NT2/D1 (cell line): ENCODE measurements around the gene CREB5.
A peak's percentile ranks its signal among the peaks of the same experiment; 100 is the strongest.

Experiments used
- DNase-seq: peaks from one replicate; pipeline ENCODE4 v3.0.0-alpha.2; 2011; ENCODE audit warnings: low read depth, low spot score
- H3K27me3 ChIP-seq: 2 replicates; pipeline ENCODE4 v1.6.0; 2011; ENCODE audit warnings: mild to moderate bottlenecking; ENCODE audit not compliant: insufficient read length, insufficient read depth
- H3K36me3 ChIP-seq: 2 replicates; pipeline ENCODE4 v1.6.1; 2011; ENCODE audit warnings: mild to moderate bottlenecking, low read length, mixed read lengths; ENCODE audit not compliant: insufficient read depth, insufficient read length
- H3K4me1 ChIP-seq: 2 replicates; pipeline ENCODE4 v1.5.1; 2011; ENCODE audit not compliant: insufficient read depth, insufficient read length
- H3K4me3 ChIP-seq: 2 replicates; pipeline ENCODE4 v1.5.1; 2011; ENCODE audit warnings: low read depth; ENCODE audit not compliant: insufficient read length
- H3K9ac ChIP-seq: 2 replicates; pipeline ENCODE4 v1.6.0; 2011; ENCODE audit warnings: low read depth; ENCODE audit not compliant: insufficient read length
- H3K9me3 ChIP-seq: 2 replicates; pipeline ENCODE4 v1.5.1; 2011; ENCODE audit warnings: mild to moderate bottlenecking, low read length; ENCODE audit not compliant: insufficient read depth
- SUZ12 ChIP-seq: IDR thresholded peaks from 2 replicates; pipeline ENCODE4 v1.6.1; 2011; ENCODE audit not compliant: insufficient read length, insufficient read depth; ENCODE audit errors: extremely low read depth
- YY1 ChIP-seq: IDR thresholded peaks from 2 replicates; pipeline ENCODE4 v1.6.1; 2011; ENCODE audit not compliant: insufficient read length, insufficient read depth
- ZNF274 ChIP-seq: IDR thresholded peaks from 2 replicates; pipeline ENCODE4 v1.6.1; 2011; ENCODE audit warnings: mild to moderate bottlenecking, low read depth, low read length

The CREB5 gene, protein sequence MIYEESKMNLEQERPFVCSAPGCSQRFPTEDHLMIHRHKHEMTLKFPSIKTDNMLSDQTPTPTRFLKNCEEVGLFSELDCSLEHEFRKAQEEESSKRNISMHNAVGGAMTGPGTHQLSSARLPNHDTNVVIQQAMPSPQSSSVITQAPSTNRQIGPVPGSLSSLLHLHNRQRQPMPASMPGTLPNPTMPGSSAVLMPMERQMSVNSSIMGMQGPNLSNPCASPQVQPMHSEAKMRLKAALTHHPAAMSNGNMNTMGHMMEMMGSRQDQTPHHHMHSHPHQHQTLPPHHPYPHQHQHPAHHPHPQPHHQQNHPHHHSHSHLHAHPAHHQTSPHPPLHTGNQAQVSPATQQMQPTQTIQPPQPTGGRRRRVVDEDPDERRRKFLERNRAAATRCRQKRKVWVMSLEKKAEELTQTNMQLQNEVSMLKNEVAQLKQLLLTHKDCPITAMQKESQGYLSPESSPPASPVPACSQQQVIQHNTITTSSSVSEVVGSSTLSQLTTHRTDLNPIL

DNA sequence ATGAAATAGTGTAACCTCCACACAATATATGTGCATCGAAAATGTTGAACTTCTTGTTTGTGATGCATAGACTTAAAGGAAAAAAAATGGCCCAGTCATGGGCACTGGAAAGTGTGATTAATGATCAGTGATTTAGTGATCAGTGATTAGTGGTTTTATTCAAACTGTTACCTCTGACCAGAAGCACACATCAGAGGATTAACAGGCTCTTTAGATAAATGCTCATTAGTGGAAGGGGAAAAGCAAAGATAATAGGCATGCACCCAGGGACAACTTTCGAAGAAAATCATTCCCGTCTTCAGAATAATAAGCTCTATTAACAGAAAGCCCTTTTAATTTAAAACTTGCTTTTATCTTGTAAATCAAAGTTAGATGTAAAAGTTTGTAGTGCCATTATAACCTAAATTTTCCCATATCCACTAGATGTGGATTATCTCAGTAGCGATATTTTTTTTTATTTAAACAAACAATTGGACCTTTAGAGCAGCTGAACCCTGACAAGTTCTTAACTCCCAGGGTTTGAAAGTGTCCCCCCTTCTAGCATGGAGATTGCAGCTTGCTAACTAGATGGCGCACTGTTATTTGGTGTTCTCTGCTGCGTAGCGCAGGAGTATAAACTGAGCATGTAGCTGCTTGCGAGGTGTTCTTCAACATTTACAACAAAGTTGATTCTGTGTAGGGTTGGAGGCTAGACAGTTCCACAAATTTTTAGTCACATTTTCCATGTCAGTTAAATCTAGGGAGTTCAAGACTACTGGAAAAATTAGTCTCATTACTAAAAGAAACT, at the start of gene CREB5:
TSS of gene CREB5 (plus strand) at position 643 of the 787 bp plus-strand sequence. CDS start 397 bp downstream, outside the sequence.
- peak within 1 kb of the TSS; percentile 73 for H3K4me3 ChIP-seq
- no peaks in the 10 kb centered on the region for H3K9me3 ChIP-seq
- TF ChIP-seq SUZ12 (no peak), ZNF274 (no peak), YY1 (no peak)
- peaks cover 41% of the 10 kb centered on the region for H3K27me3 ChIP-seq
- DNase-seq: no peak
- no peaks in the 10 kb centered on the region for H3K36me3 ChIP-seq
- H3K9ac ChIP-seq: no peak within 1 kb of the TSS
- H3K4me1 ChIP-seq: no peaks in the 10 kb centered on the region

DNA sequence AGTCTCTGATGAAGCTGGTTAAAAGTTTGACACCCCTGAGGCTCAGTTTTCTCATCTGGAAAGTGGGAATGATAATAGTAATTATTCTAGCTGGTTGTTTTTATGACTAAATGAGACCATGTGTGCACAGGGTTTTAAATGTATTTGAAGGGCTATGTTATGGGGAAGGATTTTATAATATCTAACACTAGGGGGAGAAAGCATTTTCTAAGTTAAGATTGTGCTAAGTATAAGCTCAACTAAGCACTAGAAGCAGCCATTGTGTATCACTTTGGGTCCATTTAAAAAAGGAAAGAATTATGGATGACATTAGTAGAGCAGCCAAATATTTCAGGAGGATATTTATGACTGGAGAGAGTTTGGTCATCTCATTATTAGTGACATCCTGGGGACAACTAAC, 49.5 kb upstream of the CREB5 start:
- Histone ChIP-seq H3K36me3 (no peaks in the 10 kb centered on the region), H3K27me3 (no peaks in the 10 kb centered on the region), H3K9ac (no peak overlapping the region), H3K9me3 (peaks cover 18% of the 10 kb centered on the region; the same call in 1 of the 2 replicates), H3K4me1 (peaks cover 2% of the 10 kb centered on the region), H3K4me3 (no peak overlapping the region)
- TF ChIP-seq SUZ12 (no peak), YY1 (no peak), ZNF274 (no peak)
- DNase-seq: no peak

DNA sequence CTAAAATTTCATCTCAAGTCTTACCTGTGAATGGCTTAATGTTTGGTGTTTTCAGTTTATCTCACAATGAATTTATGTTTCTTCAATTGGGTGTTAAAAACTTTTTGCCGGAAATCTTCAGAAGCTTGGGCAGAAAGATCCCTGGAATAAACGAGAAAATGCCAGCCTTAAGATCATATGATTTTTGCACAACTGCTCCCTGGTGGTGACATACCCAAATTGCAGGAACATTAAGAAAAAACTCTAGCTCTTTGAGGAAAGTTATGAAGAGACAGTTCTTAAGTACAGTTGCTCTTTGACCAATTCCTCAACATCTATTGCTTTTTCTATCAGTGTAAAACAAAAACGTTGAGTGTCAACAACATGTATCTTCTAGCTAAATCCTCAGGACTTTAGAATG, 48.2 kb upstream of the CREB5 start:
- H3K36me3 ChIP-seq: no peaks in the 10 kb centered on the region
- no peak overlapping the region for H3K4me3 ChIP-seq
- DNase-seq: no peak
- no peaks in the 10 kb centered on the region for H3K27me3 ChIP-seq
- H3K9ac ChIP-seq: no peak overlapping the region
- TF ChIP-seq YY1 (no peak), ZNF274 (no peak), SUZ12 (no peak)
- peaks cover 18% of the 10 kb centered on the region; the same call in 1 of the 2 replicates for H3K9me3 ChIP-seq
- H3K4me1 ChIP-seq: no peaks in the 10 kb centered on the region

DNA sequence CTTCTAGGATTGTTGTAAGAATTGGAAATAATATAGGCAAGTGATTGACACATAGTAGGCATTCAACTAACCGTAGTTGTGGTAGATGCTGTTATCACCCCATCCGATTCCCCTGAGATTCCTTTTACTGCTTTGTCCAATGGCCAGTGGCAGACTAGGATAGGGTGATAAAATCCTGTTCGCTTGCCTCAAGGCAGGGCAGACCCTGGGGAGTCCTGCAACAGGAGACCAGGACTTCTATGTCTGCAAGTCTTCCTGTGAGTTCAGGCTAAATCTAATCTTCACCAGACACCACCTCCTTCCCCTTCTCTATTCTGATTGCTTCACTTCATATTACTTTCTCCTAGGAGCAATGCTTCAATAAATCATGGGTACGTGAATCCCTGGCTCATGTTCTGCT, 42.8 kb upstream of the CREB5 start:
- Histone ChIP-seq H3K4me3 (no peak overlapping the region), H3K36me3 (no peaks in the 10 kb centered on the region), H3K9ac (no peak overlapping the region), H3K9me3 (peaks cover 6% of the 10 kb centered on the region; the same call in 1 of the 2 replicates), H3K4me1 (no peaks in the 10 kb centered on the region), H3K27me3 (no peaks in the 10 kb centered on the region)
- no peak for TF ChIP-seq SUZ12
- TF ChIP-seq YY1: no peak
- TF ChIP-seq ZNF274: no peak
- DNase-seq: no peak

DNA sequence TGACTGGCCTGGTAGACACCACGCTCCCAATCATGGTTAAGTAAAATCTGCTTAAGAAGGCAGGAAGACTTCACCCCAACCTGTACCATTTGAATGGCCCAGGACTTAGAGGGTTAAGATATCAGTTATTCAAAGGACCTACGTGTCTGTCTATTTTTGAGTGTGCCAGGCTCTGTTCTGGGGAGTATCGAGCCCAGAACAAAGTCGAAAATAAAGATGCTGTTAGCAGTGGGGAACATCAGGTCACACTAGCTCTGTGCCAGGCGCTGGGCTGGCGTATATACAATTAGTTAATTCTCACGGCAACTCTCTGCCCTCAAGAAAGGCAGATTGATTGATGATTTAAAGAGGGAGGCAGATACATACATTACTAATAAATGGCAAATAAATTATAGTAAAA, 40.5 kb upstream of the CREB5 start:
- H3K9ac ChIP-seq: no peak overlapping the region
- no peaks in the 10 kb centered on the region for H3K9me3 ChIP-seq
- no peaks in the 10 kb centered on the region for H3K27me3 ChIP-seq
- TF ChIP-seq ZNF274 (no peak), YY1 (no peak), SUZ12 (no peak)
- no peak overlapping the region for H3K4me3 ChIP-seq
- DNase-seq: no peak
- no peaks in the 10 kb centered on the region for H3K4me1 ChIP-seq
- H3K36me3 ChIP-seq: no peaks in the 10 kb centered on the region

DNA sequence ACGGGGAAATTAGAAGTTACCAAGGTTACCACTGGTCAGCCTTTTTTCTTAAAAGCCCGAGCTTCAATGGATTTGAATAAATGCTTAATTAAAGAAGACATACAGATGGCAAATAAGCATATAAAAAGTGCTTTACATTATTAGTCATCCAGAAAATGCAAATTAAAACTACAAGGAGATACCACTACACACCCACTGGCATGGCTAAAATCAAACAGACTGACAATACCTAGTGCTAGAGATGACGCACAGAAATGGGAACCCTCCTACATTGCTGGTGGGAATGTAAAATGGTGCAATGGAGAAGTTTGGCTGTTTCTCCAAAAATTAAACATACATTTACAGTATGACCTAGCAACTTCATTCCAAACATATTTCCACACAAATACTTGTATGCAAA, 38.3 kb upstream of the CREB5 start:
- DNase-seq: no peak
- Histone ChIP-seq H3K9me3 (no peaks in the 10 kb centered on the region), H3K36me3 (no peaks in the 10 kb centered on the region), H3K4me3 (no peak overlapping the region), H3K4me1 (no peaks in the 10 kb centered on the region), H3K9ac (no peak overlapping the region), H3K27me3 (no peaks in the 10 kb centered on the region)
- TF ChIP-seq SUZ12 (no peak), ZNF274 (no peak)

DNA sequence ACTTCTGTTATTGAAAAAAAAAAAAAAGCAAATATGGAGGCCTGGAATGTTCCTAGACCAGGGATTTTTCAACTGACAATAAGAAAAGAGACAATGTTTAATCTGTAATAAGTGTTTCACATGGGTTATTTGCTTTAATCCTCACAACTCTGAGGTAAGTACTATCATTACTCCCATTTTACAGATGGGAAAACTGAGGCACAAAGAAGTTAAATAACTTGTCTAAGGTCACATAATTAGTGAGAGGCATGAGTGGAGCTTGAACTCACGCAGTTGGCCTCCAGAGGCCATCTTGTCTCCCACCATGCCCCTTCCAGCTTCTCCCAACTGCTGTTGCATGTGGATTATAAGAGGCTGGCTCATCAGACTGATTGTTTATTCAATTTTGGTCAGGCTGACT, 36.6 kb upstream of the CREB5 start:
- no peaks in the 10 kb centered on the region for H3K9me3 ChIP-seq
- H3K4me1 ChIP-seq: no peaks in the 10 kb centered on the region
- DNase-seq: no peak
- TF ChIP-seq SUZ12 (no peak), ZNF274 (no peak), YY1 (no peak)
- no peak overlapping the region for H3K4me3 ChIP-seq
- H3K36me3 ChIP-seq: no peaks in the 10 kb centered on the region
- no peaks in the 10 kb centered on the region for H3K27me3 ChIP-seq
- no peak overlapping the region for H3K9ac ChIP-seq
